HCT116 (cell line): ENCODE data around the gene LYL1. TPM values are rescaled to one million over a fixed set of nuclear protein-coding genes. Genes with fewer than 3 reads are reported as not detected.

Experiments used
- ATAC-seq: fragments of 200-7000 bp; cut with Tn5 transposase; 2 replicates; pipeline ENCODE4 v1.9.1; 2020; ENCODE audit warnings: mild to moderate bottlenecking, moderate library complexity
- BruUV-seq: library from RNA; stranded (reverse); fragments of 400-500 nt; replicated peaks from 2 replicates; lab custom pipeline; 2021; lab: Mats Ljungman, UMichigan
- CTCF ChIA-PET: fragments of 300-600 bp; sonication (Branson Sonifier 250); formaldehyde crosslinking; loops from one replicate; lab custom pipeline; 2021; ENCODE audit warnings: antibody characterized with exemption; lab: Charles Lee
- POLR2A ChIA-PET: fragments of 300-600, 350-600 bp; sonication (Branson Sonifier 250); formaldehyde crosslinking; loops from one replicate; lab custom pipeline; 2021; ENCODE audit warnings: antibody characterized with exemption; lab: Charles Lee
- RAD21 ChIA-PET, 2 experiments: fragments of 300-600 bp; sonication (Branson Sonifier 250); formaldehyde crosslinking; loops; one replicate each; lab custom pipeline; 2023; ENCODE audit warnings: low total read pairs in 2 of 2; ENCODE audit not compliant: uncharacterized antibody in 2 of 2, unreplicated experiment in 2 of 2, low non-redundant PET in 1 of 2; lab: Charles Lee
- DNase-seq: peaks from one replicate; pipeline ENCODE4 v3.0.0-alpha.2; 2010; ENCODE audit warnings: low read depth, low spot score
- H2AFZ ChIP-seq: fragments of 200-600 bp; shearing (Covaris generic), sonication (generic); 2 replicates; pipeline ENCODE4 v1.6.1; 2017; ENCODE audit warnings: low read depth, mixed run types, mixed read lengths, antibody characterized with exemption, low read length; ENCODE audit not compliant: poor library complexity, severe bottlenecking
- H3K27ac ChIP-seq: 2 replicates; pipeline ENCODE4 v1.5.1; 2012; ENCODE audit warnings: low read depth, low read length
- H3K27me3 ChIP-seq: fragments of 200-600 bp; sonication (generic); 2 replicates; pipeline ENCODE4 v1.6.1; 2016; ENCODE audit warnings: mixed run types, low read length, mixed read lengths; ENCODE audit not compliant: insufficient read depth
- H3K36me3 ChIP-seq, 2 experiments: fragments of 200-500 bp in 1 of 2; fragments of 200-600 bp in 1 of 2; sonication (Bioruptor generic) in 1 of 2; sonication (generic) in 1 of 2; 2 replicates each; pipeline versions ENCODE4 v1.5.1 to v1.6.1; 2014 to 2016; ENCODE audit warnings: low read length in 2 of 2, inconsistent platforms in 1 of 2, mixed read lengths in 1 of 2, mixed run types in 1 of 2; ENCODE audit not compliant: insufficient read depth in 2 of 2, control insufficient read depth in 1 of 2
- H3K4me1 ChIP-seq, 2 experiments: fragments of 200-600 bp in 1 of 2; sonication (generic) in 1 of 2; 2 replicates each; pipeline versions ENCODE4 v1.5.1 to v1.6.1; 2012 to 2017; ENCODE audit warnings: low read length in 2 of 2, inconsistent platforms in 1 of 2, mild to moderate bottlenecking in 1 of 2, mixed read lengths in 1 of 2, mixed run types in 1 of 2, moderate library complexity in 1 of 2; ENCODE audit not compliant: insufficient read depth in 2 of 2, control insufficient read depth in 1 of 2
- H3K4me2 ChIP-seq: fragments of 200-600 bp; sonication (generic); 2 replicates; pipeline ENCODE4 v1.6.1; 2017; ENCODE audit warnings: mixed run types, low read length, mixed read lengths
- H3K4me3 ChIP-seq, 2 experiments: fragments of 200-600 bp in 1 of 2; sonication (generic) in 1 of 2; replicated peaks in 1 of 2; 2 replicates each; pipeline ENCODE4 v1.5.1; 2011 to 2016; ENCODE audit warnings: low read length in 2 of 2, control low read depth in 1 of 2, low read depth in 1 of 2, mild to moderate bottlenecking in 1 of 2, mixed read lengths in 1 of 2, mixed run types in 1 of 2
- H3K79me2 ChIP-seq: fragments of 200-600 bp; sonication (generic); 2 replicates; pipeline ENCODE4 v1.6.1; 2017; ENCODE audit warnings: mild to moderate bottlenecking, mixed run types, low read length, moderate library complexity, mixed read lengths; ENCODE audit not compliant: insufficient read depth
- H3K9ac ChIP-seq: fragments of 200-600 bp; sonication (generic); 2 replicates; pipeline ENCODE4 v1.6.1; 2016; ENCODE audit warnings: low read length, mixed read lengths
- H3K9me2 ChIP-seq: fragments of 200-600 bp; sonication (generic), shearing (Covaris generic); 2 replicates; pipeline ENCODE4 v1.6.1; 2017; ENCODE audit warnings: mixed run types, mild to moderate bottlenecking, moderate library complexity; ENCODE audit not compliant: insufficient read depth
- H3K9me3 ChIP-seq, 2 experiments: fragments of 200-500 bp in 1 of 2; fragments of 200-600 bp in 1 of 2; sonication (Bioruptor generic) in 1 of 2; sonication (generic) in 1 of 2; 2 replicates each; pipeline ENCODE4 v1.6.1; 2014 to 2017; ENCODE audit warnings: low read length in 2 of 2, mixed read lengths in 2 of 2, inconsistent platforms in 1 of 2, low read depth in 1 of 2, mild to moderate bottlenecking in 1 of 2, mixed run types in 1 of 2, moderate library complexity in 1 of 2; ENCODE audit not compliant: control insufficient read depth in 1 of 2, insufficient read depth in 1 of 2
- H4K20me1 ChIP-seq: fragments of 200-600 bp; sonication (generic), shearing (Covaris generic); 2 replicates; pipeline ENCODE4 v1.6.1; 2017; ENCODE audit warnings: mixed run types, mild to moderate bottlenecking, moderate library complexity; ENCODE audit not compliant: insufficient read depth
- JUND ChIP-seq: IDR thresholded peaks from 2 replicates; pipeline ENCODE4 v1.6.1; 2012
- POLR2AphosphoS5 ChIP-seq: IDR thresholded peaks from 2 replicates; pipeline ENCODE4 v1.6.1; 2011; ENCODE audit warnings: mild to moderate bottlenecking, low read depth, low read length, moderate library complexity
- RAD21 ChIP-seq: IDR thresholded peaks from 2 replicates; pipeline ENCODE4 v1.6.1; 2012; ENCODE audit warnings: low read depth, mild to moderate bottlenecking
- SIN3A ChIP-seq: IDR thresholded peaks from 2 replicates; pipeline ENCODE4 v1.6.1; 2012; ENCODE audit warnings: low read depth
- SP1 ChIP-seq: IDR thresholded peaks from 2 replicates; pipeline ENCODE4 v1.6.1; 2012; ENCODE audit warnings: low read depth
- TCF7L2 ChIP-seq: IDR thresholded peaks from 2 replicates; pipeline ENCODE4 v1.7.0; 2011; ENCODE audit warnings: borderline replicate concordance, inconsistent platforms; ENCODE audit not compliant: insufficient read depth, insufficient read length; ENCODE audit errors: extremely low read depth
- ZNF274 ChIP-seq: fragments of 200-500 bp; sonication (Bioruptor generic); IDR thresholded peaks from 2 replicates; pipeline ENCODE4 v1.6.1; 2014; ENCODE audit warnings: mild to moderate bottlenecking, low read depth, low read length, inconsistent platforms
- intact Hi-C: fragments of 100-400 bp; cut with micrococcal nuclease; formaldehyde crosslinking; loops from 2 replicates; pipeline ENCODE4 v1.10.0; 2022
- total RNA-seq: library from RNA; stranded (reverse); gene quantifications from one replicate; pipeline ENCODE4 v1.2.1, GENCODE V29; 2021; ENCODE audit not compliant: unreplicated experiment
- TF ChIP-seq, protein P1 (sequence below): IDR thresholded peaks from 2 replicates; pipeline ENCODE4 v1.6.1; 2012; ENCODE audit warnings: low read depth

The LYL1 gene
- total RNA-seq, 1 experiment from 2014 or later: 2.6 TPM

DNA sequence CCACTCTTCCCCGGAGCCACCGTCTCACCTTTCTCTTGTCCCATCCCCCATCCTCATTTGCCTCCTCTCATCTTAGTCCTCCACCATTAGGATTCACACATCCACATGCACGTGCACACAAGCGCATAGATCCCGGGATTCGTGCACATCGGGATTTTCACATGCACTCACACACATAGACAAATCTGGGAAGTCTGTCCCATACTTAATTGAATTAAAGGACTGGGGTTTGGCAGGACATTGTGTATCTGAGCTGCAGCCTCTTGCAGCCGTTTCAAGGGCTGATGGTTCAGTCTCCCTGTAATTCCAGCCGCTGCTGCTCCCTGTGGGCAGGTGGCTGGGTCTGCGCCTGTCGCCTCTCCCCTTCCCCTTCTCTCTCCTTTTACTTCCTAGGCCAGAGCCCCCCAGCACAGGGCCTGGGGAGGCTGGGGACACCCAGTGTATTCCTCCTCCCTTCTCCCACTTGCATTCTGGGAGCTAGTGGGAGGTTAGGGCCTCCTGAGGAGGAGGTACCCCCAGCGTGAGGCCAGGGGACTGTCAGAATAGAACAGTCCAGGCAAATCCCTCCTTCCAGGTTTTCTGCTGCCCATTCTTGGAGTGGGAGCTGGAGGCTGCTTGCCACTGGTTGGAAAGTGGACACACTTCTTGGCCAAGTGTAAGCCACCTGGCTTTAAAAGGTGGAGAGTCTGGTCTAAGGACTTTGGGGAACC, 43.6 kb downstream of the LYL1 start:
- Histone ChIP-seq H3K27ac (no peak overlapping the region; the same call in 1 of the 2 replicates), H3K79me2 (no peaks in the 10 kb centered on the region), H4K20me1 (no peaks in the 10 kb centered on the region), H3K27me3 (no peaks in the 10 kb centered on the region), H3K4me1 (peaks cover 61 to 77% of the 10 kb centered on the region in 2 experiments), H3K36me3 (no peaks in the 10 kb centered on the region), H2AFZ (no peak overlapping the region), H3K9ac (no peak overlapping the region), H3K9me3 (no peaks in the 10 kb centered on the region), H3K4me3 (no peak overlapping the region), H3K4me2 (no peak overlapping the region), H3K9me2 (no peaks in the 10 kb centered on the region)
- TF ChIP-seq ZNF274 (no peak), POLR2AphosphoS5 (no peak), SIN3A (no peak), SP1 (no peak), TCF7L2 (no peak), JUND (no peak), RAD21 (no peak)
- TF ChIP-seq, protein P1, sequence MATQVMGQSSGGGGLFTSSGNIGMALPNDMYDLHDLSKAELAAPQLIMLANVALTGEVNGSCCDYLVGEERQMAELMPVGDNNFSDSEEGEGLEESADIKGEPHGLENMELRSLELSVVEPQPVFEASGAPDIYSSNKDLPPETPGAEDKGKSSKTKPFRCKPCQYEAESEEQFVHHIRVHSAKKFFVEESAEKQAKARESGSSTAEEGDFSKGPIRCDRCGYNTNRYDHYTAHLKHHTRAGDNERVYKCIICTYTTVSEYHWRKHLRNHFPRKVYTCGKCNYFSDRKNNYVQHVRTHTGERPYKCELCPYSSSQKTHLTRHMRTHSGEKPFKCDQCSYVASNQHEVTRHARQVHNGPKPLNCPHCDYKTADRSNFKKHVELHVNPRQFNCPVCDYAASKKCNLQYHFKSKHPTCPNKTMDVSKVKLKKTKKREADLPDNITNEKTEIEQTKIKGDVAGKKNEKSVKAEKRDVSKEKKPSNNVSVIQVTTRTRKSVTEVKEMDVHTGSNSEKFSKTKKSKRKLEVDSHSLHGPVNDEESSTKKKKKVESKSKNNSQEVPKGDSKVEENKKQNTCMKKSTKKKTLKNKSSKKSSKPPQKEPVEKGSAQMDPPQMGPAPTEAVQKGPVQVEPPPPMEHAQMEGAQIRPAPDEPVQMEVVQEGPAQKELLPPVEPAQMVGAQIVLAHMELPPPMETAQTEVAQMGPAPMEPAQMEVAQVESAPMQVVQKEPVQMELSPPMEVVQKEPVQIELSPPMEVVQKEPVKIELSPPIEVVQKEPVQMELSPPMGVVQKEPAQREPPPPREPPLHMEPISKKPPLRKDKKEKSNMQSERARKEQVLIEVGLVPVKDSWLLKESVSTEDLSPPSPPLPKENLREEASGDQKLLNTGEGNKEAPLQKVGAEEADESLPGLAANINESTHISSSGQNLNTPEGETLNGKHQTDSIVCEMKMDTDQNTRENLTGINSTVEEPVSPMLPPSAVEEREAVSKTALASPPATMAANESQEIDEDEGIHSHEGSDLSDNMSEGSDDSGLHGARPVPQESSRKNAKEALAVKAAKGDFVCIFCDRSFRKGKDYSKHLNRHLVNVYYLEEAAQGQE: no peak
- ATAC-seq (no peak), DNase-seq (no peak)
- RAD21 ChIA-PET: interaction anchor here (1.0 to 4.5 kb wide), 3 partner anchors 26 to 82 kb away, joined by 4 to 30 read pairs (median 20); no protein-coding TSS in a partner anchor
- CTCF ChIA-PET: interaction anchor here (0.8 to 8.6 kb wide), 8 partner anchors 15 to 94 kb away, joined by 3 to 155 read pairs (median 16); no protein-coding TSS in a partner anchor
- POLR2A ChIA-PET: interaction anchor here (0.9 to 1.2 kb wide), 2 partner anchors 14 to 126 kb away, joined by 3 read pairs; partner anchors contain the start of gene FARSA
- intact Hi-C loops: no loop called here
- no TSS peak for BruUV-seq
